Stimulated activated CD4-positive, alpha-beta T cell treated with anti-CD3 and anti-CD28 coated beads, Interleukin-2, amount 100 ng/mL, for 24 hours (primary cell): ENCODE results near the gene BTBD16.

Experiments used
- DNase-seq, 2 donors: peaks; one replicate each; pipeline ENCODE4 v3.0.0-alpha.2; 2020

The BTBD16 gene

DNA sequence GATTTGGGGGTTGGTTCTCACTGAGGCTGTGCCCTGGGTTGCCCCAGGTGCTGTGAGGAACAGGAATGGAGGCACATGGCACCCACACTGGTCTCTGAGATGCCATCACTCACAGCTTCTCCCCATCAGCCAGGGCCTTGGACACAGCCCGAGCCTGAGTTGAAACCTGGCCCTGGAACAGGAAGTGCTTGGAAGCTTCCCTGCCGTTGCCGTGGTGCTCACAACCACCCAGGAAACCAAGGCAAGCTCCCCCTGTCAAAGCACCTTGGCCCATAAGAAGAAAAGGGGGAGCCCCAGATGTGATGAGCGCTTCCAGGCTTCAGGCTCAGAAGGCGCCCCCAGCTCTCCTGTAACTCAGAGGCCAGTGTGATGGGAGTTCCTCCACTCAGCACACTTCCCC lies at the start of gene BTBD16:
Gene BTBD16, plus strand, starts transcription at position 221 of the 400 bp plus-strand sequence. CDS start 3,786 bp downstream, outside the sequence.
- no peak for DNase-seq

DNA sequence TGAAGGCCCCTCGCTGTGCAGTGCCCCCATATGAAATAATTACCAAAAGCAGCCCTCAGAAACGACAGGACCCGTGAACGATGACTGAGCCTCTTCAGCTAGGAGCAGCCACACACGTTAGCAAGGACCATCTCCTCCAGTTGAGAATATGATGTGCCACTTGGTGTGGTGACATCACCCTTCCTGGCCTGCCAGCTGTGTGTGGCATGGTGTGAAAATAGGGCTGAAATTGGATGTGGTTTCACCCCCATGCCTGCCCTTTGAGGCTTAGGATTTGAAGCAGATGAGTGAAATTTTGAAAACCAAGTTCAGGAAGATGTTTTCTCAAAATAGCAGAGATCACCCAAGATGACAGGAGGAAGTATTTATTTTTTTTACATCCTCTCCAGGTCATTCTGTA lies 49.1 kb upstream of the BTBD16 start:
- no peak for DNase-seq

DNA sequence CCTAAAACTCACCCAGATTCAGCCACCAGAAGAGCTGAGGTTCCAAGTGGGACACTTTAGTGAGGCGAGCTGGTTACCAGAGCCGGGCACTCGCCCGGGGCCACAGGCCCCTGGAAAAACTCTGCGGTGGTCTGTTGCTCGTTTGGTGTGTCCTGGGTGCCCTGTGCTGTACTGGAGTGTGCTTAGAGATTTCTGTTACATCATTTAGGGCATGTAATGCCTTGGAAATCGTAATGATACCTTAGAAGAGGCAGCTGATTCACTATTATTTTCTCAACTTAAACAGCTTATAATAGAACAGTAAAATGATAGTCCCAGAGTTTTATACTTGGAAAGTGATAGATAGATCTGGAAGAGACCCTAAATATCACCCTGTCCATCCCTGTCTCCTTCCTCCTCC lies 48.5 kb upstream of the BTBD16 start:
- DNase-seq: no peak

DNA sequence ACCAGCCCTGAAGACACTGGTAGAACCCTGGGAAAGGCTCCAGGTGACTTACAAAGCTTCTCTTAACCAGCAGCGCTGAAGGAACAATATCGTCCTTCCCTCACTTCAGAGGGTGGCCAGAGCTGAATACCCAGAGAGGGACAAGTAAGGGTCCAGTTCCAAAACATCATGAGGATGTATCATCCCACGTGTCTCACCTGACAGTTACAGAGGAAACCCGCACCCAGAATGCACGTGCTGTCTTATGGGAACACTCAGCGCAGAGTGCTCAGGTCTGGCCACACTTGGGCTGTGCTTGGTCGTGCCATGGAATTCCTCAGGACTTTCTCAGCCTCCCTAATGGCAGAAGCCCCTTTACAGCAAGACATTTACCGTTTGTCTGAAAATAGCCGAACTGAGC lies 46.9 kb upstream of the BTBD16 start:
- no peak for DNase-seq

DNA sequence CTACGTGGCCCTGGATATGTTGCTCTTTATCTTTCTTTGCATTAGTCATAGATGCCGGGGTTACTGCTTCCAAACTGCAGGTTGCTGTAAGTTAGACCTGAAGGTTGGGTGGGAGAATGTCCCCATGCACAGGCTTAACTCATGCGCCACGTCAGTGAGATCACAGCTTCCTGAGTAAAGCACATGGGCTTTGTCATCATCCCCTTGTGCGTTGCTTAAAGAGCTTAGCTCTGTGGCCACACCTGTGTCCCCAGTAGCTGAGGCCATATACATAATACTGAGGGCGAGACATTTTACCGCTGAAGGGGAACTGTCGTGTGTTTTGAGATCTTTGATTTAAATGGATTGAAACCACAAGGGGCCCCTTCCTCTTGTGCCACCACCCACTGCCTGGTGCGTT lies 45.8 kb upstream of the BTBD16 start:
- DNase-seq: no peak

- DNase-seq: no peak
These were observed 43.3 kb upstream of the BTBD16 start for GRCh38 chr10:122227754-122228153.

- DNase-seq: no peak
These were observed 41.4 kb upstream of the BTBD16 start for GRCh38 chr10:122229666-122230065.

DNA sequence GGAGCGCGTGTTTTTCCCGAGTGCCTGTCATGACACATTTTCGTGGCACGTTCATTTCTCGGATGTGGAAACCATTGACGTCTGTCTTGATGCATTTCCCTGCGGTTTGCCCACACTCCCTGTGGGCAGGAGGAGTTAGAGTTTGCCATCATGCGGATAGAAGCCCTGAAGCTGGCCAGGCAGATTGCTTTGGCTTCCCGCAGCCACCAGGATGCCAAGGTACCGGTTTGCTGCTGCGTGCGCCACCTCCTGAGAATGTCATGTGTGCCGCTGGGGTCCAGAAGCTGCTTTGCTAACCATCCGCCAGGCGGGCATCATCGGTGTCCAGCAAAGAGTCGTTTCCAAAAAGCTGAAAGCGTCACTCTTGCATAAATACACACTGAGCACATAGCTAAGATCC lies 40.9 kb upstream of the BTBD16 start:
- DNase-seq: no peak

- no peak for DNase-seq
These were observed 38.3 kb upstream of the BTBD16 start for GRCh38 chr10:122232769-122233168.

DNA sequence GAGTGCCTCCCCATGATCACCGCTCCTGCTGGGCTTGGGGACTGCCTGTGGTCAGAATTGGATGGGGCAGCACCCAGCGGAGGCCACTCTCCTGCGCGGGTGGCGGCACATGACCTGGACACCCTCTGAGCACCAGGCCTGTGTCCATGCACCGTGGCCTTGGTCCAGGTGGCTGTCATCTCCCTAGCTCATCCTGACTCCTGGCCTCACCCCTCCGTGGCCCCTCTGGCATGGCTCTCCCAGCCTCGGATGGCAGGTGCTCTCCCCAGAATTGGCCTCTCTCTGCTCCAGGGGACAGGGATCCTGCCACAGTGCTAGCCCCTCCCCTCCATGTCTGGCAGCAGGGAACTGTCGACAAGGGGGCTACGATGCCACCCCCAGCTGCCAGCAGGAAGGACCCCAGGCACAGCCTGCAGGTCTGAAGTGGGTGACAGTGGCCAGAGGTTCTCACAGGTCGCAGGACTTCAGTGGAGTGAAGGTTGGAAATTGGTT lies 37.2 kb upstream of the BTBD16 start:
- DNase-seq: no peak

- no peak for DNase-seq
These were observed 36.7 kb upstream of the BTBD16 start for GRCh38 chr10:122234416-122234815.

DNA sequence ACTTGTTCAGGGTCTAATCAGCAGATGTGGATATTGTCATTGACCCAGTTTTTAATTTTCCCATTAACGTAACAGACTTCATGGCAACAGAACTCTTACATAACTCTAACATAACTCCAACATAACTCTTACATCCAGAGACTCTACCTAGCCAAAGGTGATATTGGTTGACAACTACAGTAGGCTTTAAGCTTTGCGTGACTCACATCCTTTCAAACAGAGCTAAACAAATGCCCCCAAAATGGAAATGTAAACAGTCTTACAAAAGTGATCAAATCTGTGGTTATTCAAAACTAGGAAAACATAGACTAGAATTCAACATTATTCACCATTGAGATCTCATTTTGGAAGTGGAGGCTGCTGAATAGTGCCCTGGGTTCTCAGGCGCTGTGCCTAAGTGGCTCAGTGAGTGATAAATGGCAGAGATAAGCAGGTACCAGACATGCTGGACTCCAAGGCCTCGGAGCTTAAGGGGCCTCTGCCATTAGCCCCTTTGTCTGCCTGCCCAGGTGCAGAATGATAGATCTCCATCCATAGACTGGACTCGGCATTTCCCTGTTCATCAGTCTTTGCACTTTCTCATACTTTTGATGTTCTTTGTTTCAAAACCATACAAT lies 34.3 kb upstream of the BTBD16 start:
- DNase-seq: no peak

DNA sequence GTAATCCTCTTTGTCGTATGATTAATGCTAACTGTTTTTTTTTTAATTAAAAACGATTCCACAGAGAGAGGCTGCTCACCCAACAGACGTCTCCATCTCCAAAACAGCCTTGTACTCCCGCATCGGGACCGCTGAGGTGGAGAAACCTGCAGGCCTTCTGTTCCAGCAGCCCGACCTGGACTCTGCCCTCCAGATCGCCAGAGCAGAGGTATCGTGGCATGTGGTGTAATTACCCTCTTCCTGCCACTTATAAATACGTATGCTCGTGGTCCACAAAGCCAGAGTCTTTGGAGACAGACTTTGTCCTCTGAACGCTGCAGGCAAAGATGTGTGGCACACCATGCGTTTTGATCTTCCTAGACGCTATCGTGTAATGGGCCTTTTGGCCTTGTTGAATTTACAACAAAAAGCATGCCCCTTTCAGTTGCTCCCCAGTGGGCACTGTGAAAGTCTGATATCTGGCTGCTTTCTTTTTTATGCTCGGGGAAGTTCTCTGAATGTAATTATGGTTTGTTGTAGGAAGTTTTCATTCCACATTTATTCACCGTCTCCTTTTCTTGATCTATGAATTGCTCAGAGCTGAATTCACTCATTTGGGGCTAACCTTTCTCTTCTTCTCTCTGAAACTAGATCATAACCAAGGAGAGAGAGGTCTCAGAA lies 33.6 kb upstream of the BTBD16 start:
- no peak for DNase-seq

DNA sequence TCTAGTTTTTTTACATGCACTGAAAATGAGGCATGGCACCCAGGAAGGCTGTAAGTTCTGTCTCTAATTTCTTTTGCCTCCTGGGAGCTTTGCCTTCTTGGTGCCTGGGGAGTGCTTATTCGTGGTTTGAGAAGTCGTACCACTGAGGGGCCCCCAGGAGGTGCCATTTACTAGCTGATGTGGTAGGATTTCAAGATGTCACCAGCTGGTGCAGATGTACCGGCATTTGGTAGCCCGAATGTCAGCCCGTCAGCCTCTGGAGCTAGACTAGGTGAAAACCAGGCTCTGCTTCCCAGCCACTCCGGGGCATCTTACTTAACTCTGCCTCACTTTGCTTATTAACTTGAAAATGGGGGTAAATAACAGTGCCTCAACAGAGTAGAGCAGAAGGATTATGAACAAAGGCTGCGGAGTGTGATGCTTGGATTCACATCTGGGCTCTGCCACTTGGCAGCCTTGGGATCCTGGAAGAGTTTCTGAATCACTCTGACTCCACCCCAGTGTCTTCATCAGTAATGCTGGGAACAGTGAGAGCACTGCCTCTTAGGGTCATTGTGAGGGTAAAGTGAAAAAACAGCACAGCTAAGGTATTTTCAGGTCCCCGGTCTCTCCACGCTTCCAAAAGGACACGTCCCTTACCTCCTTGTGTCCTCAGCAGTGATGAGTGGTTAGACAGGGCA lies 31.4 kb upstream of the BTBD16 start:
- DNase-seq: no peak

GRCh38 chr10:122240401-122240800 lies 30.7 kb upstream of the BTBD16 start:
- no peak for DNase-seq

DNA sequence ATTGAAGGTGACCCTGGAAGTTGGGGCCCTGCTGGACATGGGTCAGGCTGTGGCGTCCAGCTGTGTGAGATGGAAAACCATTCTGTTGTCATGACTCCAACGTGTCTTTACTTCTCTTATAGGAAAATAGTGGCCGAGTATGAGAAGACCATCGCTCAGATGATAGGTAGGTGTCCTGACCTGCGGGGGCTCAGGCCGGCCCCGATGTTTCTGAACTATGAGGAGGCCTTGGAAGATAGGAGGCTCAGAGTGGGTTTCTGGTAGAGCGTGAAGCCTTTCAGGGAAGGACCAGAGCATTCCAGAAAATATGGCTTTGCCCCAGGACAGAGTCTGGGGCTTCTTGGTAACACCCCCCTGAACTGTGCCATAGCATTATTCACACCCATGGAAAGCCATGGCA lies 29.3 kb upstream of the BTBD16 start:
- DNase-seq: no peak

- DNase-seq: no peak
These were observed 27.5 kb upstream of the BTBD16 start for GRCh38 chr10:122243550-122243949.

- DNase-seq: no peak
These were observed 26.8 kb upstream of the BTBD16 start for GRCh38 chr10:122244001-122244975.

DNA sequence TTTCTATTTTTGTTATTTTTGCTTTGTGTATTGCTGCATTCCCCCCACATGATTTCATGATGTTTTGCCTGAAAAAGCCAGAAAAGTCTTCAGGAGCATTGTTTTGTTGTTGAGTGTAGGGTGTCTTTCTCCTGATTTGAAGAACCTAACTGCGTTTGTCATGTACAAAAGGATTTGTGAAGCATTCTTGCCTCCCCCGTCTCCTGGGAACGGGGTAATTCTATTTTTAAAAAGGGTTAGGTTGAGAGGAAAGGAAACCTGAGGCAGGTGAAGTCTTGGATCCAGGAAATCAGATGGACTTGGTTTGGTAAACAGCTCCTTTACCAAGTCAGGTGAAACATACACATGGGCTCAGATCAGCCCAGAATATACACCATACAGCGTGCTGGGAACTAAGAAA lies 26.0 kb upstream of the BTBD16 start:
- DNase-seq: no peak

DNA sequence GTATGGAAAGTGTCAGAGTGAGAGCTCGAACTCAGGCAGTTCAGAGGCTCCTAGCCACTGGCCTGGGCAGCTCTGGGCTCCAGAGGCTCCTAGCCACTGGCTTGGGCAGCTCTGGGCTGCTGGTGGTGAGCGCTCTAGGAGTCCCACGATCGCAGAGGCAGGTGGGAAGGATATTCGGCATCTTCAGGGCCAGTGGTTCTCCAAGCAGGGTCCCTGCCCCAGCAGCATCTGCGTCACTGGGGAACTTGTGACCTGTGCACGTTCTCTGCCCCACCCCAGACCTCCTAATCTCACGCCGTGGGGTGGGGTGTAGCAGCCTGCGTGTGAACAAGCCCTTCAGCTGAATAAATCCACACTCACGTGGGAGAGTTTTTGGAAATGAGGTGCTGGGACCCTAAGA lies 25.2 kb upstream of the BTBD16 start:
- DNase-seq: no peak

DNA sequence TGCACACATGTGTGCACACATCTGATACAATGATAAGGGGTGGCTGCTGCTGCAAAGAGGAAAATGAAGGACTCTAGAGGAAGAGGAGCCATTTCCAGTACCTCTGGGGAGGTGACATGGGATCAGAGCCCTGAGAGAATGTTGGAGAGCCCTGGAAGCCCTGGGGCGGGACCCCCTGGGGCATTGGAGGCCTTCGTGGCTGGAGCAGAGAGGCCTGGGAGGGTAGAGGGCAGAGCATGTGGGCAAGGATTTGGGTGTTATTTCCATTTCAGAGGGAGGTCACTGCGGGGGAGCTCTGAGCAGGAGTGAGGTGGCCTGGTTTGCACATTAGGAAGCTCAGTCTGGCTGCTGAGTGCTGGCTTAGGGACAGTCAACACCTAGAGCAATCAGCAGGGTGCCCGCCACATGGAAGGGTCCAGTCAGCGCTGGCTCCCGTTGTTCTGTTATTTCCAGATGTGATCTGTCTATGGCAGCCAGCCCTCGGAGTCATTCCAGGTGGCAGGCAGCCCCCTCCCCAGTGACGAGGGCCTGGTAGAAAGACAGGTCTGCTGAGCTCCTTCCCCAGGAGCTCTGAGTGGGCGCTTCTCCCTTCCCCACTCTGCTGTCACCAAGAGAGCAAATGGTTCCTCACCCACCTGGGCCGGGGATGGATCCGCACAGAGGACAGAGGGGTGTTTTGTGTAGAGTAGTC lies 24.1 kb upstream of the BTBD16 start:
- no peak for DNase-seq
